Measurements from ENCODE around the gene NEUROD2. TPM values are rescaled to one million over a fixed set of nuclear protein-coding genes. Genes with fewer than 3 reads are reported as not detected.

NEUROD2 gene
- total and polyA plus RNA-seq, 9 donors = not detected

DNA sequence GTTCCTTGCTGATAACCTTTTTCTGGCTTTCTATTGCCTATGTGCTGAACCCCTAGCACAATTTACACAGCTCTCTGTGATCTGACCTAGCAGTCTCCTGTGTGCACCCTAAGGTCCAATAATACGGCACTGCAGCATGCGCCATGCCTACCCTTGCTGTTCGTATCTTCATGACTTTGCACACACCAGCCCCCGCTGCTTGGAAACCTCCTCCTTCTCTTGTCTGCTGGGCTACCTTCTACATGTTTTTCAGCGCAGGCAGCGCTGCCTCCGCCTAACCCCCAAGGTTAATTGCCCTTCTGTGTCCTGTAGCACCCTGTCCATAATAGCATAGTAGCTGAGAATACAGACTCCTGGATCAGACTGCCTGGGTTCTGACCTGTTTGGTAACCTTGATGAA is 30.6 kb upstream of the NEUROD2 start:
- DNase-seq = no peak
- H3K9me3 ChIP-seq = no peaks in the 10 kb centered on the region
- H3K4me1 ChIP-seq (ENCODE audit: insufficient read depth) = peaks cover 15% of the 10 kb centered on the region
- peak overlapping the region; percentile 87 for H3K4me3 ChIP-seq
- no peaks in the 10 kb centered on the region for H3K27me3 ChIP-seq
- no peaks in the 10 kb centered on the region for H3K36me3 ChIP-seq
- no peak for TF ChIP-seq EP300 (IDR thresholded peaks at IDR 0.05)
- no peak for TF ChIP-seq POLR2A (IDR thresholded peaks at IDR 0.05)
- TF ChIP-seq, protein P1, sequence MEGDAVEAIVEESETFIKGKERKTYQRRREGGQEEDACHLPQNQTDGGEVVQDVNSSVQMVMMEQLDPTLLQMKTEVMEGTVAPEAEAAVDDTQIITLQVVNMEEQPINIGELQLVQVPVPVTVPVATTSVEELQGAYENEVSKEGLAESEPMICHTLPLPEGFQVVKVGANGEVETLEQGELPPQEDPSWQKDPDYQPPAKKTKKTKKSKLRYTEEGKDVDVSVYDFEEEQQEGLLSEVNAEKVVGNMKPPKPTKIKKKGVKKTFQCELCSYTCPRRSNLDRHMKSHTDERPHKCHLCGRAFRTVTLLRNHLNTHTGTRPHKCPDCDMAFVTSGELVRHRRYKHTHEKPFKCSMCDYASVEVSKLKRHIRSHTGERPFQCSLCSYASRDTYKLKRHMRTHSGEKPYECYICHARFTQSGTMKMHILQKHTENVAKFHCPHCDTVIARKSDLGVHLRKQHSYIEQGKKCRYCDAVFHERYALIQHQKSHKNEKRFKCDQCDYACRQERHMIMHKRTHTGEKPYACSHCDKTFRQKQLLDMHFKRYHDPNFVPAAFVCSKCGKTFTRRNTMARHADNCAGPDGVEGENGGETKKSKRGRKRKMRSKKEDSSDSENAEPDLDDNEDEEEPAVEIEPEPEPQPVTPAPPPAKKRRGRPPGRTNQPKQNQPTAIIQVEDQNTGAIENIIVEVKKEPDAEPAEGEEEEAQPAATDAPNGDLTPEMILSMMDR (IDR thresholded peaks at IDR 0.05) = no peak
- WGBS, 3 donors = 86 to 87% (median 87%) methylated on average over 7 of the region's 7 CpGs
- intact Hi-C loops (cut with DNase I) = no loop called here
- no peak overlapping the region for H3K27ac ChIP-seq

DNA sequence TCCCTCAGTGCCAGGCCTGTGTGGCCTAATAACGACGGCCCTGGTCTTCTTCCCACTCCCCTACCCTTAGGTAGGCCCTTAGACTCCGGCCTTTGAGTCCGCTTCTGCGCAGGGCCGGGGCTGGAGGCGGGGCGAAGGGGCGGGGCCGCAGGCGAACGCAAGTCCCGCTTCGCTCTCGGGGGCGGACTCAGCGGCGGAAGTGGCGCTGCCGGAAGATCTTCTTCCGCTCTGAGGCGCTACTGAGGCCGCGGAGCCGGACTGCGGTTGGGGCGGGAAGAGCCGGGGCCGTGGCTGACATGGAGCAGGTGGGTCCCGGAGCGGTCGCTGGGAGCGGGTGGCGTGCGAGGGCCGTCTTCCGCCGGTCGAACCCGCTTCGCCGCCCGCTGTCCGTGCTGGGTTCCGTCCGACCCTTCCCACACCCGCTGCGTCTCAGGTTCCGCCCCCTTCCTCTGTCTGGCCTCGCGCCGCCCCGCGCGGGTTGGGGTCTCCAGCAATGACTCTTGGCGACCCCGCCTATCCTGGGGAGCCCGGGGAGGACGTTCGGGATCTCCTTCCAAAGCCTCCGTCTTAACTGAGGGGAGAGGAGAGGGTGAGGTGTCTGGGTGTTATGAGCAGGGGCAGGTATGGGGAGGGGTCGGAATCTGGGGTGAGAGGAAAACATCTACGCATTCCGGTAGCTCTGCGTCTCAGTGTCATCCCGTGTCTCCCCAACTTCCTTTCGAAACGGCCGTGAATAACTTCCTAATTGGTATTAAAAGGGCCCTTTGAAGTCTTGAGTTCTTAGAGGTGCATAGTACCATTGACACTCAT is 29.4 kb upstream of the NEUROD2 start, which contains the start of gene STARD3:
Gene STARD3 (plus strand): TSS at position 218 of the 810 bp plus-strand sequence. CDS start 16,388 bp downstream, outside the sequence.
- Histone ChIP-seq H3K27me3 (no peaks in the 10 kb centered on the region), H3K27ac (peak within 1 kb of the TSS; percentile 88 to 93), H3K4me3 (peak within 1 kb of the TSS; percentile 87), H3K4me1 (ENCODE audit: insufficient read depth) (peaks cover 15% of the 10 kb centered on the region), H3K36me3 (no peaks in the 10 kb centered on the region), H3K9me3 (no peaks in the 10 kb centered on the region)
- peak; percentile 90 to 95 (median 93) for DNase-seq
- WGBS, 3 donors = 0 to 1% (median 0%) methylated on average over 59 to 69 of the region's 69 CpGs
- intact Hi-C loops (cut with DNase I) = no loop called here
- TF ChIP-seq POLR2A (IDR thresholded peaks at IDR 0.05) = peak; percentile 57
- TF ChIP-seq EP300 (IDR thresholded peaks at IDR 0.05) = no peak
- TF ChIP-seq, protein P1 (IDR thresholded peaks at IDR 0.05) = peak in 1 of 3 donors; percentile 38

DNA sequence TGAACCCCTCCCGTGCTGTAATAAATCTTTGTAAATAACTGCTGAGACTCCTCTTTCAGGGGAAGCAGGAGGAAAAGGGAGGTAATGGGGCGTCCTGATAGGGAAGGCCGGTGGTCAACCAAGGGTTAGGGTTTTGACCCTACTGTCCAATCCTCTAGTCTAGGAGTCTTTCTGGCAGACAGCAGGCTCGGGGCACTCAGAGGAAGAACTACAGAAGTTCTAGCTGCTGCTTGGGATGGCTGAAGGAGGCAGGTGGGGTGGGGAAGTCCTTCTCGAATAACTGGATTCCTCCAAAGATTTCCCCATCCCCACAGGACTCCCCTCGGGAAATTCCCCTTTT is 28.8 kb upstream of the NEUROD2 start:
- Histone ChIP-seq H3K27me3 (no peaks in the 10 kb centered on the region), H3K36me3 (no peaks in the 10 kb centered on the region), H3K4me1 (ENCODE audit: insufficient read depth) (peaks cover 15% of the 10 kb centered on the region), H3K4me3 (peak overlapping the region; percentile 87), H3K27ac (peak overlapping the region; percentile 88 to 93), H3K9me3 (no peaks in the 10 kb centered on the region)
- TF ChIP-seq, protein P1 (IDR thresholded peaks at IDR 0.05) = no peak
- TF ChIP-seq POLR2A (IDR thresholded peaks at IDR 0.05) = no peak
- no peak for TF ChIP-seq EP300 (IDR thresholded peaks at IDR 0.05)
- 9 to 12% (median 11%) methylated on average over 6 of the region's 6 CpGs for WGBS, 3 donors
- intact Hi-C loops (cut with DNase I) = no loop called here
- DNase-seq = no peak

DNA sequence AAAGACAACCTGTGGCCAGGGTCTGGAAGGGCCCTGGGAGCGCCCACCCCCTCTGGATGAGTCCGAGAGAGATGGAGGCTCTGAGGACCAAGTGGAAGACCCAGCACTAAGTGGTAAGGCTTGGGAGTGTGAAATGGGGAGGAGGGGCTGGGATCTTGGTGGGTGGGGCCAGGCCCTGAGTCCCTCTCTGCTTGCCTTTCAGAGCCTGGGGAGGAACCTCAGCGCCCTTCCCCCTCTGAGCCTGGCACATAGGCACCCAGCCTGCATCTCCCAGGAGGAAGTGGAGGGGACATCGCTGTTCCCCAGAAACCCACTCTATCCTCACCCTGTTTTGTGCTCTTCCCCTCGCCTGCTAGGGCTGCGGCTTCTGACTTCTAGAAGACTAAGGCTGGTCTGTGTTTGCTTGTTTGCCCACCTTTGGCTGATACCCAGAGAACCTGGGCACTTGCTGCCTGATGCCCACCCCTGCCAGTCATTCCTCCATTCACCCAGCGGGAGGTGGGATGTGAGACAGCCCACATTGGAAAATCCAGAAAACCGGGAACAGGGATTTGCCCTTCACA is 28.0 kb upstream of the NEUROD2 start:
- TF ChIP-seq EP300 (IDR thresholded peaks at IDR 0.05) (no peak), POLR2A (IDR thresholded peaks at IDR 0.05) (no peak)
- WGBS, 3 donors = 86 to 88% (median 88%) methylated on average over 8 of the region's 8 CpGs

More for the DNA sequence above, 28.0 kb upstream of the NEUROD2 start:
- H3K4me1 ChIP-seq (ENCODE audit: insufficient read depth) = peaks cover 15% of the 10 kb centered on the region
- H3K27ac ChIP-seq = peak overlapping the region in 1 of 2 donors; percentile 93
- H3K36me3 ChIP-seq = no peaks in the 10 kb centered on the region
- no peak for DNase-seq
- intact Hi-C loops (cut with DNase I) = no loop called here
- H3K4me3 ChIP-seq = no peak overlapping the region
- H3K27me3 ChIP-seq = no peaks in the 10 kb centered on the region
- H3K9me3 ChIP-seq = no peaks in the 10 kb centered on the region
